GM12872 (cell line): ENCODE data around the gene UBE3D.

Source experiments
- CTCF ChIP-seq: IDR thresholded peaks from 3 replicates; pipeline ENCODE4 v1.5.1; 2011; ENCODE audit warnings: low read depth, mild to moderate bottlenecking, low read length, moderate library complexity; ENCODE audit not compliant: insufficient read depth

UBE3D gene

GRCh38 chr6:83038246-83038645, 27.4 kb downstream of the UBE3D start:
- TF ChIP-seq CTCF = no peak

- no peak for TF ChIP-seq CTCF
Observed at GRCh38 chr6:83031689-83032088, 34.0 kb downstream of the UBE3D start.

- no peak for TF ChIP-seq CTCF
Observed at GRCh38 chr6:83019741-83020140, 45.9 kb downstream of the UBE3D start.

GRCh38 chr6:83008626-83009025, 57.0 kb downstream of the UBE3D start:
- no peak for TF ChIP-seq CTCF

GRCh38 chr6:83006270-83006905, 59.3 kb downstream of the UBE3D start:
- TF ChIP-seq CTCF = no peak

- TF ChIP-seq CTCF = no peak
Observed at GRCh38 chr6:82996156-82996555, 69.5 kb downstream of the UBE3D start.

GRCh38 chr6:82995066-82995465, 70.6 kb downstream of the UBE3D start:
- no peak for TF ChIP-seq CTCF
